GM18909 (cell line): ENCODE results near the gene GRIK4.

Source experiments
- ATAC-seq: cut with Tn5 transposase; IDR thresholded peaks from one replicate; pipeline ENCODE4 v1.9.1; 2021; ENCODE audit warnings: mild to moderate bottlenecking; ENCODE audit not compliant: unreplicated experiment, poor library complexity

GRIK4 gene

GRCh38 chr11:120690406-120690805 is 178.9 kb downstream of the GRIK4 start:
- no peak for ATAC-seq

- no peak for ATAC-seq
Observed at GRCh38 chr11:120694726-120695125, 183.2 kb downstream of the GRIK4 start.

GRCh38 chr11:120695426-120695825 is 183.9 kb downstream of the GRIK4 start:
- ATAC-seq: no peak

- no peak for ATAC-seq
Observed at GRCh38 chr11:120695939-120696338, 184.4 kb downstream of the GRIK4 start.

- no peak for ATAC-seq
Observed at GRCh38 chr11:120696597-120697218, 185.2 kb downstream of the GRIK4 start.

GRCh38 chr11:120698918-120699317 is 187.4 kb downstream of the GRIK4 start:
- ATAC-seq: no peak

- ATAC-seq: no peak
Observed at GRCh38 chr11:120702656-120703055, 191.1 kb downstream of the GRIK4 start.

- peak; percentile 80 for ATAC-seq
Observed at GRCh38 chr11:120703358-120704152, 192.0 kb downstream of the GRIK4 start.

- ATAC-seq: peak; percentile 26
Observed at GRCh38 chr11:120704256-120704750, 192.8 kb downstream of the GRIK4 start.

GRCh38 chr11:120706257-120706656 is 194.7 kb downstream of the GRIK4 start:
- ATAC-seq: no peak

GRCh38 chr11:120707098-120707497 is 195.6 kb downstream of the GRIK4 start:
- no peak for ATAC-seq

GRCh38 chr11:120707663-120708062 is 196.1 kb downstream of the GRIK4 start:
- no peak for ATAC-seq

- ATAC-seq: no peak
Observed at GRCh38 chr11:120708511-120709183, 197.1 kb downstream of the GRIK4 start.

- peak; percentile 82 for ATAC-seq
Observed at GRCh38 chr11:120709808-120710207, 198.3 kb downstream of the GRIK4 start.

- peak; percentile 23 for ATAC-seq
Observed at GRCh38 chr11:120710354-120711131, 199.0 kb downstream of the GRIK4 start.

- ATAC-seq: no peak
Observed at GRCh38 chr11:120712014-120712413, 200.5 kb downstream of the GRIK4 start.

- ATAC-seq: no peak
Observed at GRCh38 chr11:120712881-120713280, 201.3 kb downstream of the GRIK4 start.

GRCh38 chr11:120713296-120713695 is 201.7 kb downstream of the GRIK4 start:
- ATAC-seq: no peak

- no peak for ATAC-seq
Observed at GRCh38 chr11:120714438-120714837, 202.9 kb downstream of the GRIK4 start.

- ATAC-seq: no peak
Observed at GRCh38 chr11:120715239-120715638, 203.7 kb downstream of the GRIK4 start.
